Aorta (tissue), 5 donors: Measurements from ENCODE around the gene PMEPA1. TPM values are rescaled to one million over a fixed set of nuclear protein-coding genes. Genes with fewer than 3 reads are reported as not detected.

Source experiments
- ATAC-seq: fragments of 200-7000 bp; cut with Tn5 transposase; one replicate; pipeline ENCODE4 v1.9.1; 2022; ENCODE audit warnings: moderate library complexity; ENCODE audit not compliant: low FRiP score
- DNase-seq, 2 donors: peaks; one replicate each; pipeline ENCODE4 v3.0.0-alpha.2; 2020
- H3K27ac ChIP-seq, 2 donors: one replicate each; pipeline ENCODE4 v1.5.1; 2013; ENCODE audit warnings: low read length in 2 of 2, mild to moderate bottlenecking in 2 of 2, moderate library complexity in 2 of 2, control low read depth in 1 of 2, inconsistent platforms in 1 of 2, low read depth in 1 of 2
- H3K27me3 ChIP-seq, 2 donors: one replicate each; pipeline ENCODE4 v1.6.1; 2013; ENCODE audit warnings: control low read depth in 1 of 2, low read length in 1 of 2, mild to moderate bottlenecking in 1 of 2, moderate library complexity in 1 of 2; ENCODE audit not compliant: insufficient read depth in 2 of 2, control insufficient read depth in 1 of 2
- H3K36me3 ChIP-seq, 2 donors: one replicate each; pipeline ENCODE4 v1.6.1; 2013; ENCODE audit warnings: control low read depth in 1 of 2, low read length in 1 of 2, mild to moderate bottlenecking in 1 of 2; ENCODE audit not compliant: insufficient read depth in 2 of 2, control insufficient read depth in 1 of 2
- H3K4me1 ChIP-seq, 2 donors: one replicate each; pipeline ENCODE4 v1.6.1; 2013; ENCODE audit warnings: low read length in 2 of 2, control low read depth in 1 of 2, mild to moderate bottlenecking in 1 of 2, moderate library complexity in 1 of 2; ENCODE audit not compliant: insufficient read depth in 2 of 2, control insufficient read depth in 1 of 2
- H3K4me3 ChIP-seq, 2 donors: one replicate each; pipeline ENCODE4 v1.5.1; 2013; ENCODE audit warnings: low read length in 2 of 2, control low read depth in 1 of 2, mild to moderate bottlenecking in 1 of 2
- H3K9me3 ChIP-seq: one replicate; pipeline ENCODE4 v1.6.1; 2013; ENCODE audit warnings: mild to moderate bottlenecking, low read length; ENCODE audit not compliant: control insufficient read depth
- WGBS, 2 donors: extraction: QIAGEN DNeasy Blood & Tissue Kit; methylation state at CpG; one replicate each; pipeline ENCODE4 v1.1.7; 2013; 5-methylcytosine and 5-hydroxymethylcytosine counted together
- intact Hi-C, 2 donors: fragments of 100-400 bp; cut with DNase I; formaldehyde crosslinking; loops; one replicate each; pipeline versions ENCODE4 v1.14.2 to v1.15.0; 2022
- polyA plus RNA-seq, 2 donors: library from polyadenylated mRNA; stranded (reverse); fragments of 200-250 nt; gene quantifications; one replicate each; pipeline ENCODE4 v1.2.3, GENCODE V29; 2013
- total RNA-seq, 2 donors: library from RNA; stranded (reverse); fragmentation: NEBNext Ultra II Directional; extraction: Animal tissue kit (Norgen Biotek cat#: 25700); gene quantifications; one replicate each; pipeline ENCODE4 v1.2.1, GENCODE V29; 2021
- donor health status: healthy with polysubstance abuse.
- donor health status: Bipolar disorder and iron deficiency.
- donor health status: DM: no; HTN: no; CAD: no.
- donor health status: DM: no; HTN: no; CAD: no.
- donor health status: DM: yes; HTN: yes; CAD: no.

PMEPA1 gene
- total and polyA plus RNA-seq, 4 donors: 31.4 to 188 (median 107) TPM

GRCh38 chr20:57656821-57657534 is 52.8 kb downstream of the PMEPA1 start:
- Histone ChIP-seq H3K9me3 (no peaks in the 10 kb centered on the region), H3K27ac (no peak overlapping the region), H3K4me3 (no peak overlapping the region), H3K27me3 (no peaks in the 10 kb centered on the region), H3K36me3 (peaks cover 0 to 7% of the 10 kb centered on the region in 2 donors), H3K4me1 (no peaks in the 10 kb centered on the region)
- ATAC-seq: no peak
- WGBS, 2 donors: 60 to 70% methylated on average over 20 of the region's 20 CpGs
- DNase-seq: peak in 1 of 2 donors; percentile 68
- intact Hi-C loops: loop anchor here in 1 of 2 donors (2.0 to 10.0 kb wide), 3 partner anchors 90 to 430 kb away; no protein-coding TSS in a partner anchor

GRCh38 chr20:57656252-57656820 is 53.5 kb downstream of the PMEPA1 start:
- no peaks in the 10 kb centered on the region for H3K27me3 ChIP-seq
- no peaks in the 10 kb centered on the region for H3K4me1 ChIP-seq
- intact Hi-C loops: loop anchor here in 1 of 2 donors (2.0 to 10.0 kb wide), 3 partner anchors 91 to 430 kb away; no protein-coding TSS in a partner anchor
- DNase-seq (peak in 1 of 2 donors; percentile 63), ATAC-seq (no peak)
- no peak overlapping the region for H3K4me3 ChIP-seq
- H3K36me3 ChIP-seq: peaks cover 0 to 7% of the 10 kb centered on the region in 2 donors
- WGBS, 2 donors: 57 to 60% methylated on average over 15 of the region's 15 CpGs
- H3K9me3 ChIP-seq: no peaks in the 10 kb centered on the region
- H3K27ac ChIP-seq: peak overlapping the region in 1 of 2 donors; percentile 2

- intact Hi-C loops: loop anchor here (2.0 to 10.0 kb wide), 4 partner anchors 92 to 523 kb away; no protein-coding TSS in a partner anchor
- no peak overlapping the region for H3K27ac ChIP-seq
- H3K4me3 ChIP-seq: no peak overlapping the region
- no peaks in the 10 kb centered on the region for H3K9me3 ChIP-seq
- no peaks in the 10 kb centered on the region for H3K4me1 ChIP-seq
- peaks cover 0 to 7% of the 10 kb centered on the region in 2 donors for H3K36me3 ChIP-seq
- WGBS, 2 donors: 63 to 71% methylated on average over 11 of the region's 11 CpGs
- peak in 1 of 2 donors; percentile 38 for DNase-seq
- ATAC-seq: no peak
- H3K27me3 ChIP-seq: no peaks in the 10 kb centered on the region
Observed at GRCh38 chr20:57655809-57656155, 54.0 kb downstream of the PMEPA1 start.

- Histone ChIP-seq H3K36me3 (peaks cover 0 to 7% of the 10 kb centered on the region in 2 donors), H3K4me3 (no peak overlapping the region), H3K27me3 (no peaks in the 10 kb centered on the region), H3K27ac (no peak overlapping the region), H3K9me3 (no peaks in the 10 kb centered on the region), H3K4me1 (no peaks in the 10 kb centered on the region)
- ATAC-seq (no peak), DNase-seq (peak in 1 of 2 donors; percentile 70)
- 57 to 64% methylated on average over 22 of the region's 22 CpGs for WGBS, 2 donors
- intact Hi-C loops: loop anchor here (2.0 to 10.0 kb wide), 5 partner anchors 92 to 524 kb away; no protein-coding TSS in a partner anchor
Observed at GRCh38 chr20:57654998-57655808, 54.6 kb downstream of the PMEPA1 start.

GRCh38 chr20:57654363-57654997 is 55.3 kb downstream of the PMEPA1 start:
- no peaks in the 10 kb centered on the region for H3K9me3 ChIP-seq
- peaks cover 0 to 7% of the 10 kb centered on the region in 2 donors for H3K36me3 ChIP-seq
- H3K27ac ChIP-seq: no peak overlapping the region
- H3K4me3 ChIP-seq: no peak overlapping the region
- WGBS, 2 donors: 27 to 33% methylated on average over 12 of the region's 12 CpGs
- intact Hi-C loops: loop anchor here (2.0 to 10.0 kb wide), 4 partner anchors 228 to 524 kb away; no protein-coding TSS in a partner anchor
- DNase-seq: peak in 1 of 2 donors; percentile 73
- no peaks in the 10 kb centered on the region for H3K27me3 ChIP-seq
- no peaks in the 10 kb centered on the region for H3K4me1 ChIP-seq
- ATAC-seq: peak; percentile 81

GRCh38 chr20:57653910-57654309 is 55.9 kb downstream of the PMEPA1 start:
- no peaks in the 10 kb centered on the region for H3K4me1 ChIP-seq
- no peak overlapping the region for H3K27ac ChIP-seq
- no peaks in the 10 kb centered on the region for H3K9me3 ChIP-seq
- DNase-seq: peak in 1 of 2 donors; percentile 51
- intact Hi-C loops: loop anchor here (2.0 to 10.0 kb wide), 4 partner anchors 228 to 525 kb away; no protein-coding TSS in a partner anchor
- 19 to 36% methylated on average over 5 of the region's 5 CpGs for WGBS, 2 donors
- peaks cover 0 to 5% of the 10 kb centered on the region in 2 donors for H3K36me3 ChIP-seq
- ATAC-seq: no peak
- H3K4me3 ChIP-seq: no peak overlapping the region
- H3K27me3 ChIP-seq: no peaks in the 10 kb centered on the region

GRCh38 chr20:57653546-57653900 is 56.3 kb downstream of the PMEPA1 start:
- H3K36me3 ChIP-seq: peaks cover 0 to 2% of the 10 kb centered on the region in 2 donors
- intact Hi-C loops: loop anchor here (5.0 to 10.0 kb wide), 3 partner anchors 229 to 434 kb away; no protein-coding TSS in a partner anchor

More at GRCh38 chr20:57653546-57653900, 56.3 kb downstream of the PMEPA1 start:
- Histone ChIP-seq H3K9me3 (no peaks in the 10 kb centered on the region), H3K27me3 (no peaks in the 10 kb centered on the region), H3K4me1 (no peaks in the 10 kb centered on the region), H3K27ac (no peak overlapping the region), H3K4me3 (no peak overlapping the region)
- peak in 1 of 2 donors; percentile 61 for DNase-seq
- ATAC-seq: no peak
- WGBS, 2 donors: 65 to 75% methylated on average over 8 of the region's 8 CpGs
